ENCODE measurements around the gene XDH. TPM values are rescaled to one million over a fixed set of nuclear protein-coding genes. Genes with fewer than 3 reads are reported as not detected.

The XDH gene
- total RNA-seq, 1 experiment from 2014 or later: 0.08 TPM

GRCh38 chr2:31440764-31441163 lies 26.2 kb upstream of the XDH start:
- in situ Hi-C loops (cut with HindIII; ENCODE audit: low pct_unique_long_range_greater_than_20kb, low sequenced_read_pairs): no loop called here
- DNase-seq (ENCODE audit: low read depth, low spot score) (no peak), ATAC-seq (no peak)
- Histone ChIP-seq H3K36me3 (ENCODE audit: control insufficient read depth, insufficient read depth, low read length) (no peaks in the 10 kb centered on the region), H3K27me3 (ENCODE audit: control insufficient read depth, insufficient read depth, low read length) (no peaks in the 10 kb centered on the region), H3K4me1 (ENCODE audit: control insufficient read depth, insufficient read depth, low read length) (no peaks in the 10 kb centered on the region), H3K27ac (ENCODE audit: low read length) (no peak overlapping the region), H3K9me3 (ENCODE audit: control insufficient read depth, insufficient read depth, low read depth, low read length) (no peaks in the 10 kb centered on the region), H3K4me3 (ENCODE audit: low read depth in 2 of 2, low read length in 2 of 2) (no peak overlapping the region)
- intact Hi-C loops (cut with micrococcal nuclease; ENCODE audit: unreplicated experiment): no loop called here
- ChIA-PET POLR2A (no interaction called here), CTCF (no interaction called here)
- BruUV-seq (replicated peaks): no TSS peak
- no peak for TF ChIP-seq REST (IDR thresholded peaks at IDR 0.05; ENCODE audit: insufficient read depth in 1 of 2, low read depth in 2 of 2, low read length in 1 of 2)

- in situ Hi-C loops (cut with HindIII; ENCODE audit: low pct_unique_long_range_greater_than_20kb, low sequenced_read_pairs) (no loop called here), intact Hi-C loops (cut with micrococcal nuclease; ENCODE audit: unreplicated experiment) (no loop called here)
- H3K4me1 ChIP-seq (ENCODE audit: control insufficient read depth, insufficient read depth, low read length): no peaks in the 10 kb centered on the region
- CTCF ChIA-PET: no interaction called here
- ATAC-seq: no peak
- H3K27ac ChIP-seq (ENCODE audit: low read length): no peak overlapping the region
- DNase-seq (ENCODE audit: low read depth, low spot score): no peak
- no peaks in the 10 kb centered on the region for H3K36me3 ChIP-seq (ENCODE audit: control insufficient read depth, insufficient read depth, low read length)
- POLR2A ChIA-PET: no interaction called here
- no peak for TF ChIP-seq CTCF (IDR thresholded peaks at IDR 0.05)
- TF ChIP-seq REST (IDR thresholded peaks at IDR 0.05; ENCODE audit: insufficient read depth in 1 of 2, low read depth in 2 of 2, low read length in 1 of 2): no peak
- TF ChIP-seq SIN3A (IDR thresholded peaks at IDR 0.05; ENCODE audit: borderline replicate concordance, insufficient read depth, low read depth, low read length): no peak
- no peak for TF ChIP-seq TCF7L2 (IDR thresholded peaks at IDR 0.05; ENCODE audit: low read depth, low read length)
- TF ChIP-seq POLR2AphosphoS5 (IDR thresholded peaks at IDR 0.05; ENCODE audit: low read depth, low read length): no peak
- H3K4me3 ChIP-seq (ENCODE audit: low read depth in 2 of 2, low read length in 2 of 2): no peak overlapping the region
- no peaks in the 10 kb centered on the region for H3K9me3 ChIP-seq (ENCODE audit: control insufficient read depth, insufficient read depth, low read depth, low read length)
- no TSS peak for BruUV-seq (replicated peaks)
- H3K27me3 ChIP-seq (ENCODE audit: control insufficient read depth, insufficient read depth, low read length): no peaks in the 10 kb centered on the region
Measured at GRCh38 chr2:31434911-31435310, 20.4 kb upstream of the XDH start.

Measured in Panc1 (cell line).